ENCODE results near the gene RRAS2.
"Not testable (repeated sequence)": the region's sequence is repeated elsewhere in the genome, so short reads cannot be mapped to it uniquely, and the experiment has no call there.

Gene RRAS2

GRCh38 chr11:14360976-14361375 is 2.0 kb upstream of the RRAS2 start:
- Histone ChIP-seq H3K36me3 (no peaks in the 10 kb centered on the region), H3K4me1 (ENCODE audit: control insufficient read depth in 1 of 2, insufficient read depth in 1 of 2, low read depth in 1 of 2, low read length in 1 of 2) (peaks cover 3 to 5% of the 10 kb centered on the region in 2 experiments), H3K27ac (no peak overlapping the region), H3K4me3 (ENCODE audit: low read depth in 1 of 2, low read length in 1 of 2) (no peak overlapping the region), H3K9me3 (no peaks in the 10 kb centered on the region), H3K27me3 (peaks cover 87% of the 10 kb centered on the region)
- TF ChIP-seq CTCF (IDR thresholded peaks at IDR 0.05), result no peak

- no peak for TF ChIP-seq CTCF (IDR thresholded peaks at IDR 0.05)
- Histone ChIP-seq H3K4me1 (ENCODE audit: control insufficient read depth in 1 of 2, insufficient read depth in 1 of 2, low read depth in 1 of 2, low read length in 1 of 2) (peaks cover 3 to 5% of the 10 kb centered on the region in 2 experiments), H3K36me3 (no peaks in the 10 kb centered on the region), H3K27ac (no peak overlapping the region), H3K27me3 (peaks cover 95% of the 10 kb centered on the region), H3K4me3 (ENCODE audit: low read depth in 1 of 2, low read length in 1 of 2) (no peak overlapping the region), H3K9me3 (no peaks in the 10 kb centered on the region)
Observed at GRCh38 chr11:14359501-14360031, 583 bp upstream of the RRAS2 start.

- TF ChIP-seq CTCF (IDR thresholded peaks at IDR 0.05), result no peak
- H3K4me1 ChIP-seq (ENCODE audit: control insufficient read depth in 1 of 2, insufficient read depth in 1 of 2, low read depth in 1 of 2, low read length in 1 of 2), result peaks cover 3 to 5% of the 10 kb centered on the region in 2 experiments
- H3K27ac ChIP-seq, result no peak overlapping the region
- no peaks in the 10 kb centered on the region for H3K36me3 ChIP-seq
- H3K4me3 ChIP-seq (ENCODE audit: low read depth in 1 of 2, low read length in 1 of 2), result no peak overlapping the region
- peaks cover 100% of the 10 kb centered on the region for H3K27me3 ChIP-seq
- H3K9me3 ChIP-seq, result no peaks in the 10 kb centered on the region
Observed at GRCh38 chr11:14357881-14358728, 878 bp downstream of the RRAS2 start.

GRCh38 chr11:14356342-14356741 is 2.6 kb downstream of the RRAS2 start:
- Histone ChIP-seq H3K27ac (no peak overlapping the region), H3K9me3 (no peaks in the 10 kb centered on the region), H3K36me3 (no peaks in the 10 kb centered on the region), H3K27me3 (peaks cover 84% of the 10 kb centered on the region), H3K4me3 (ENCODE audit: low read depth in 1 of 2, low read length in 1 of 2) (no peak overlapping the region), H3K4me1 (ENCODE audit: control insufficient read depth in 1 of 2, insufficient read depth in 1 of 2, low read depth in 1 of 2, low read length in 1 of 2) (peaks cover 3 to 5% of the 10 kb centered on the region in 2 experiments)
- TF ChIP-seq CTCF (IDR thresholded peaks at IDR 0.05), result no peak

- H3K36me3 ChIP-seq; H3K4me1 ChIP-seq (ENCODE audit: control insufficient read depth in 1 of 2, insufficient read depth in 1 of 2, low read depth in 1 of 2, low read length in 1 of 2); H3K4me3 ChIP-seq (ENCODE audit: low read depth in 1 of 2, low read length in 1 of 2); H3K27ac ChIP-seq; H3K9me3 ChIP-seq: not testable (repeated sequence)
- H3K27me3 ChIP-seq, result peaks cover 67% of the 10 kb centered on the region
Observed at GRCh38 chr11:14354604-14355003, 4.4 kb downstream of the RRAS2 start.

GRCh38 chr11:14350716-14351238 is 8.2 kb downstream of the RRAS2 start:
- peaks cover 28% of the 10 kb centered on the region for H3K27me3 ChIP-seq
- TF ChIP-seq CTCF (IDR thresholded peaks at IDR 0.05), result no peak
- no peaks in the 10 kb centered on the region for H3K9me3 ChIP-seq
- H3K27ac ChIP-seq, result no peak overlapping the region
- H3K4me3 ChIP-seq (ENCODE audit: low read depth in 1 of 2, low read length in 1 of 2), result no peak overlapping the region
- no peaks in the 10 kb centered on the region for H3K36me3 ChIP-seq
- no peaks in the 10 kb centered on the region for H3K4me1 ChIP-seq (ENCODE audit: control insufficient read depth in 1 of 2, insufficient read depth in 1 of 2, low read depth in 1 of 2, low read length in 1 of 2)

Data from neutrophil (primary cell).